ENCODE data around the gene SCN2A.

The SCN2A gene

DNA sequence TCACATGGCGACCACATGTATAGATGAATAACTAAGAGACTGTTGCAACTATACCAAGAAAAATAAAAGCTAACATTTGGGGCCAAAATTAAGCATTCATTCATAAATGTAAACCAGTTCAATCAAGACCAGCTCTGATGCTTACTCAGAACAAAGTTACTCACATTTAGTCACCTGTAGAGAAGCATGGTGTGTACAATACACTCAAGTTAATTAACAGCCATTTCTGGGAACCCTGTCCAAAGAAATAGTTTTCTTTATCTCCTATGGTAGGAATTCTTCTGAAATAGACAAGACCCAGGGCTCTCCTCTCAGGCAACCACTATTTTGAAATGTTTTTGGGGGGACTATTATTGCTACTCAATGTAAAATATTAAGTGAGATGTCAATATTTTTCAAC is 37.0 kb upstream of the SCN2A start:
- H3K4me3 ChIP-seq (ENCODE audit: low read length): no peak overlapping the region
- TF ChIP-seq, protein P1, sequence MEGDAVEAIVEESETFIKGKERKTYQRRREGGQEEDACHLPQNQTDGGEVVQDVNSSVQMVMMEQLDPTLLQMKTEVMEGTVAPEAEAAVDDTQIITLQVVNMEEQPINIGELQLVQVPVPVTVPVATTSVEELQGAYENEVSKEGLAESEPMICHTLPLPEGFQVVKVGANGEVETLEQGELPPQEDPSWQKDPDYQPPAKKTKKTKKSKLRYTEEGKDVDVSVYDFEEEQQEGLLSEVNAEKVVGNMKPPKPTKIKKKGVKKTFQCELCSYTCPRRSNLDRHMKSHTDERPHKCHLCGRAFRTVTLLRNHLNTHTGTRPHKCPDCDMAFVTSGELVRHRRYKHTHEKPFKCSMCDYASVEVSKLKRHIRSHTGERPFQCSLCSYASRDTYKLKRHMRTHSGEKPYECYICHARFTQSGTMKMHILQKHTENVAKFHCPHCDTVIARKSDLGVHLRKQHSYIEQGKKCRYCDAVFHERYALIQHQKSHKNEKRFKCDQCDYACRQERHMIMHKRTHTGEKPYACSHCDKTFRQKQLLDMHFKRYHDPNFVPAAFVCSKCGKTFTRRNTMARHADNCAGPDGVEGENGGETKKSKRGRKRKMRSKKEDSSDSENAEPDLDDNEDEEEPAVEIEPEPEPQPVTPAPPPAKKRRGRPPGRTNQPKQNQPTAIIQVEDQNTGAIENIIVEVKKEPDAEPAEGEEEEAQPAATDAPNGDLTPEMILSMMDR (conservative IDR thresholded peaks at IDR 0.05; ENCODE audit: low read depth, low read length): no peak
- no peak for DNase-seq (ENCODE audit: low read depth)

DNA sequence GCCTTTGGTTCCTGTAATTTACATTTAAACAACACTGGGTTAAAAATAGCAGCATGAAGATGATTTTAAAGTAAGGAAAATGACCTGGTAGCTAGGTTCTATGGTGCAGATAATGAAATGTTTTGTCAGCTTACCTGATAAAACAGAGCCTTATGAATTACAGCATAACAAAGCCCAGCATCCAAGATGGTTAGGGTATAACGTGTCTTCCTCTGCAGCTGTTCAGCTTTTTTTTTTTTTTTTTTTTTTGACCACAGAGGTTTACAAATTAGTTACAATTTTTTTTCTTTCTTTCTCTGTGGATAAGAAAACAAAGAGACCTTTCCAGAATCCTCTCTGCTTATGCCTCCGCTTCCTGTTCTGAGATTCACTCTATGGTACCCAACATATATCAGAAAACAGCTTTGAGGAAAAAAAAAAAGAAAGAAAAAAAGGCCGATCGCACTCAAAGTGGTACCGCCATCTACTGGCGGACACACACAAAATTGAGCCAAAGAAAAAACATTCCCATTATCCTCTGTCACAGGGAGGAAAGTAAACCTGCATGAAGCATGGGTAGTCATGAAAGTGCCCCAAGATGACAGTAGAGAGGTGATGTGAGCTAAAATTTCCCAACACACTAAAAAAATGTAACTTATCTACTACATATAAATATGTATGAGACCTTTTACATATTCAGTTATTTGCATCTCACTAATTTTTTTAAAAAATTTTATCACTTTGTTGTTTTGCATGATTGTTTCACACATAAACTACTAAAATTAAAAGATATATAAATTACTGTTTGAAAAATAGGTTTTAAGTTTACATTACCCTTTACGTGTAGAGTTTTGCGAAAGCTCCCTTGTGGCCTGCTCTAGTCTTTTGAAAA is 35.3 kb upstream of the SCN2A start, which contains the start of gene SCN3A:
Gene SCN3A, minus strand, starts transcription at position 362 of the 871 bp plus-strand sequence. CDS start 27,656 bp downstream, outside the sequence.
- peak; percentile 6 for DNase-seq (ENCODE audit: low read depth)
- no peak within 1 kb of the TSS for H3K4me3 ChIP-seq (ENCODE audit: low read length)
- TF ChIP-seq, protein P1 (conservative IDR thresholded peaks at IDR 0.05; ENCODE audit: low read depth, low read length): peak; percentile 78

DNA sequence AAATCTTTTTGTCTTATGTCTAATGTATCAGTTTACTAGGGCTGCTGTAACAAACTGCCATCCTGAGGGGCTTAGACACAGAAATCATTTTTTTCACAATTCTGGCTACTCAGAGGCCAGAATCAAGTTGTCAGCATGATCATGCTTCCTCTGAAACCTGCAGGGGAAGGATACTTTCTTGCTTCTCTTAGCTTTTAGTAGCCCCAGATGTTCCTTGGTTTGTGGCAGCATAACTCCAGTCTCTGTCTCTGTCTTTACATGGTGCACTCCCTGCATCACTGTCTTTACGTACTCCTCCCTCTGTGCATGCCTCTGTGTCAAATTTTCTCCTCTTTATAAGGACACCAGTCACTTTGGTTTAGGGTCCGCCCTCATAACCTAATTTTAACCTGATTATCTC is 33.3 kb upstream of the SCN2A start:
- no peak for DNase-seq (ENCODE audit: low read depth)
- no peak overlapping the region for H3K4me3 ChIP-seq (ENCODE audit: low read length)
- TF ChIP-seq, protein P1 (conservative IDR thresholded peaks at IDR 0.05; ENCODE audit: low read depth, low read length): no peak

DNA sequence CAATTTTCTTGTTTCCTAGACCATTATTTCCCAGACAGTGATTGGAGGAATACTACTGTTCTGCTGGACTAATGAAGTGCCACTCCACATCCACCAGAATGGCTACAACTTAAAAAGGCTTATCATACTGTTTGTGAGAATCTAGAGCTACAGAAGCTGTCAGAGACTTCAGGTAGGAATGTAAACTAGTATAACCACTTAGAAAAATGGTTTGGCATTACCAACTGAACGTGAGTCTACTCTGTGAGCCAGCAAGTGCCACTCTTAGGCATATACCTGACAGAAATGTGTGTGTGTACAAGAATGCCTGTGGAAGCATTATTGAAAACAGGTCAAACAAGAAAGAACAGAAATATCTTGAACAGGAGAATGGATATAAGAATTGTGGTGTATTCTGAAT is 31.1 kb upstream of the SCN2A start:
- no peak overlapping the region for H3K4me3 ChIP-seq (ENCODE audit: low read length)
- TF ChIP-seq, protein P1 (conservative IDR thresholded peaks at IDR 0.05; ENCODE audit: low read depth, low read length): no peak
- DNase-seq (ENCODE audit: low read depth): no peak

DNA sequence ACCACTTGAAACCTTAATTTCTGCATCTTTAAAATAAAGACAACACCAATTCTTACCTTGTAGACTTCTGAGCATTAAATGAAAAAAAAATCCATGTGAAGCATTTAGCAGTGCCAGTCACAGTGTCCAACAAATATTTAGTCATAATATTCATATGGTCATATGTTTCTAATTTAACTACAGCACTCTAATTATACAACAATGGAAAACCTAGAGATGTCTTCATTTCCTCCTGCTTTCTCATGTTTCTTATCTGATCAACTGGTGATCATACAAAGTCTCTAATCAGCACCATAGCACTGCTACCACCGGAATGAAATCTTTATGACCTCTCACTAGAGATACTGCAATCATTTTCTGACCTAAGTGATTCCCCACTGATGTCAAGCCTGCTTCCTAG is 25.1 kb upstream of the SCN2A start:
- TF ChIP-seq, protein P1 (conservative IDR thresholded peaks at IDR 0.05; ENCODE audit: low read depth, low read length): no peak
- no peak overlapping the region for H3K4me3 ChIP-seq (ENCODE audit: low read length)
- no peak for DNase-seq (ENCODE audit: low read depth)

DNA sequence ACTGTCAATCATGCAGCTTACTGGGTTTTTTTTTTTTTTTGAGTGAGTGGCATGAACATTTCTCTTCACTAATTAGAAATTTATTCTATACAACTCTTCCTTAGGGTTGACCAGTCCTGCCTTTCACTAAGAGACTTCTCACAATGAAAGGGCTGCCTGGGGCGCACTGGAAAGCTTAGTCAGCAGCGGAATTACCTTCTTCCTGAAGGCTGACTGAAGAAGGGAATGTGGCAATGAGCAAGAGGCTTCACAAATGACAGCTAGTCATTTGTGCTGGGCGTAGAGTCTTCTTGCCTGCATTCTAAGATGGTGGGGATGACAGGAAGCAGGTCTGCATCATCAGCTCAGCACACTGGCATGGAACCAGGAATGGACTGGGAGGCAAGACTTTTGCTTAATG is 19.7 kb upstream of the SCN2A start:
- TF ChIP-seq, protein P1 (conservative IDR thresholded peaks at IDR 0.05; ENCODE audit: low read depth, low read length): no peak
- no peak overlapping the region for H3K4me3 ChIP-seq (ENCODE audit: low read length)
- no peak for DNase-seq (ENCODE audit: low read depth)

DNA sequence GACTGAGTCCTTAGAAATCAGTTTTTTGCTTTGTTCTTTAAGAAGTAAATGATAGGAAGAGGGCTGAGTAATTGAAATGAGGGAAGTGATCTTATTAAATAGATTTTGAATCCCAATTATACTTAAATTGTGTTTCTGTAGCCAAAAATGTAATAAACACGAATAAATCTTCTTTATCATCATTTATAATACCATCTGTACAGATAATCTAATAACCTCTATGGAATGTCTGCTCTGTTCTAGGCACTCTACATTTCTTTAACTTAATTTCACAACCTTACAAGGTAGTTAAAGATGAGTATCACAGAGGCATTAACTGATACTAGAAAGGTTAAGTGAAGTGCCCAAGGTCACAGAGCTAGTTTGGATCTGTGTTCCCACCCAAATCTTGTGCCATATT is 14.3 kb upstream of the SCN2A start:
- no peak for DNase-seq (ENCODE audit: low read depth)
- TF ChIP-seq, protein P1 (conservative IDR thresholded peaks at IDR 0.05; ENCODE audit: low read depth, low read length): no peak
- H3K4me3 ChIP-seq (ENCODE audit: low read length): no peak overlapping the region

Data from retinal pigment epithelial cell (primary cell).